SK-N-SH (cell line): ENCODE results near the gene LIN28B. TPM values are rescaled to one million over a fixed set of nuclear protein-coding genes. Genes with fewer than 3 reads are reported as not detected.

Experiments
- CTCF ChIA-PET: fragments of 300-600, 350-600 bp; formaldehyde crosslinking; extraction: SDS; loops from one replicate; lab custom pipeline; 2021; lab: Yijun Ruan, JAX
- POLR2A ChIA-PET: fragments of 350-600 bp; sonication (Branson Sonifier 250); formaldehyde crosslinking; extraction: SDS; loops from one replicate; lab custom pipeline; 2020; ENCODE audit warnings: antibody characterized with exemption, inconsistent platforms; lab: Yijun Ruan, JAX
- DNase-seq: peaks from one replicate; pipeline ENCODE4 v3.0.0; 2012
- H2AFZ ChIP-seq: fragments of 200-600 bp; sonication (generic); 2 replicates; pipeline ENCODE4 v1.8.1; 2016; ENCODE audit warnings: antibody characterized with exemption, mild to moderate bottlenecking, low read depth
- H3F3A ChIP-seq: fragments of 200-600 bp; sonication (generic); replicated peaks from 2 replicates; pipeline ENCODE3; 2016; ENCODE audit warnings: antibody characterized with exemption, mild to moderate bottlenecking; ENCODE audit not compliant: insufficient read depth
- H3K27ac ChIP-seq, 2 experiments: fragments of 200-500 bp in 1 of 2; fragments of 200-600 bp in 1 of 2; sonication (Bioruptor generic) in 1 of 2; sonication (generic), shearing (Covaris generic) in 1 of 2; 2 replicates each; pipeline versions ENCODE4 v1.5.1 to v1.6.1; 2014 to 2016; ENCODE audit warnings: low read depth in 2 of 2, inconsistent platforms in 1 of 2, low read length in 1 of 2, mild to moderate bottlenecking in 1 of 2, mixed read lengths in 1 of 2
- H3K27me3 ChIP-seq: fragments of 200-600 bp; sonication (generic), shearing (Covaris generic); 2 replicates; pipeline ENCODE4 v1.6.1; 2016; ENCODE audit warnings: mixed run types; ENCODE audit not compliant: insufficient read depth
- H3K36me3 ChIP-seq, 2 experiments: fragments of 200-500 bp in 1 of 2; fragments of 200-600 bp in 1 of 2; sonication (Bioruptor generic) in 1 of 2; sonication (generic) in 1 of 2; replicated peaks in 1 of 2; 2 replicates each; pipeline versions ENCODE3 to v1.5.1; 2014 to 2016; ENCODE audit warnings: low read length in 1 of 2, mild to moderate bottlenecking in 1 of 2; ENCODE audit not compliant: insufficient read depth in 2 of 2, control insufficient read depth in 1 of 2
- H3K4me1 ChIP-seq, 2 experiments: fragments of 200-500 bp in 1 of 2; fragments of 200-600 bp in 1 of 2; sonication (Bioruptor generic) in 1 of 2; sonication (generic), shearing (Covaris generic) in 1 of 2; 2 replicates each; pipeline versions ENCODE4 v1.5.1 to v1.6.1; 2014 to 2016; ENCODE audit warnings: low read depth in 1 of 2, low read length in 1 of 2, mixed run types in 1 of 2; ENCODE audit not compliant: insufficient read depth in 2 of 2, control insufficient read depth in 1 of 2
- H3K4me2 ChIP-seq: fragments of 200-600 bp; sonication (generic), shearing (Covaris generic); 2 replicates; pipeline ENCODE4 v1.6.1; 2017; ENCODE audit warnings: mixed run types
- H3K4me3 ChIP-seq, 2 experiments: fragments of 200-500 bp in 1 of 2; fragments of 200-600 bp in 1 of 2; sonication (Bioruptor generic) in 1 of 2; sonication (generic), shearing (Covaris generic) in 1 of 2; 2 replicates each; pipeline versions ENCODE4 v1.5.1 to v1.8.1; 2014 to 2016; ENCODE audit warnings: low read depth in 2 of 2, inconsistent platforms in 1 of 2, low read length in 1 of 2, mild to moderate bottlenecking in 1 of 2, mixed read lengths in 1 of 2, moderate library complexity in 1 of 2
- H3K79me2 ChIP-seq: fragments of 200-600 bp; sonication (generic); 2 replicates; pipeline ENCODE4 v1.8.1; 2017; ENCODE audit warnings: mild to moderate bottlenecking; ENCODE audit not compliant: insufficient read depth
- H3K9ac ChIP-seq: fragments of 200-600 bp; sonication (generic); 2 replicates; pipeline ENCODE4 v1.6.1; 2017; ENCODE audit warnings: mixed run types
- H3K9me2 ChIP-seq: fragments of 200-600 bp; sonication (generic); 2 replicates; pipeline ENCODE4 v1.6.1; 2017; ENCODE audit warnings: mixed run types
- H3K9me3 ChIP-seq: fragments of 200-600 bp; sonication (generic); 2 replicates; pipeline ENCODE4 v1.6.1; 2017; ENCODE audit warnings: mixed run types, mild to moderate bottlenecking, moderate library complexity
- H4K20me1 ChIP-seq: fragments of 200-600 bp; sonication (generic); 2 replicates; pipeline ENCODE4 v1.6.1; 2017; ENCODE audit warnings: mild to moderate bottlenecking, mixed run types; ENCODE audit not compliant: insufficient read depth
- CHD2 ChIP-seq: fragments of 150-350 bp; IDR thresholded peaks from 2 replicates; pipeline ENCODE4 v1.6.1; 2018; ENCODE audit warnings: low read length; ENCODE audit not compliant: partially characterized antibody
- CTCF ChIP-seq: fragments of 200-600 bp; sonication (generic); IDR thresholded peaks from 2 replicates; pipeline ENCODE4 v1.6.1; 2017; ENCODE audit warnings: antibody characterized with exemption, mild to moderate bottlenecking, moderate library complexity
- EP300 ChIP-seq, 2 experiments: IDR thresholded peaks; 2 replicates each; pipeline versions ENCODE4 v1.4.0 to v1.6.1; 2012; ENCODE audit warnings: borderline replicate concordance in 1 of 2, low read depth in 1 of 2, low read length in 1 of 2
- EZH2phosphoT487 ChIP-seq: fragments of 200-600 bp; sonication (generic); IDR thresholded peaks from 2 replicates; pipeline ENCODE4 v1.6.1; 2017; ENCODE audit warnings: low read depth, mixed run types, mild to moderate bottlenecking, antibody characterized with exemption, moderate library complexity, borderline replicate concordance
- FOXJ3 ChIP-seq: sonication (generic); formaldehyde crosslinking; IDR thresholded peaks from 2 replicates; pipeline ENCODE4 v1.5.1; 2020; ENCODE audit warnings: mild to moderate bottlenecking, missing genetic modification reagents
- FOXM1 ChIP-seq: IDR thresholded peaks from 2 replicates; pipeline ENCODE4 v1.4.0; 2012; ENCODE audit warnings: low read depth, mild to moderate bottlenecking
- GABPA ChIP-seq: IDR thresholded peaks from 2 replicates; pipeline ENCODE4 v1.4.0; 2012; ENCODE audit warnings: low read depth, mild to moderate bottlenecking
- JUND ChIP-seq: IDR thresholded peaks from 2 replicates; pipeline ENCODE4 v1.4.0; 2012
- MEF2A ChIP-seq: IDR thresholded peaks from 2 replicates; pipeline ENCODE4 v1.4.0; 2012; ENCODE audit warnings: low read depth, borderline replicate concordance
- MXI1 ChIP-seq: IDR thresholded peaks from 2 replicates; pipeline ENCODE4 v1.6.1; 2012; ENCODE audit warnings: mild to moderate bottlenecking, low read depth, low read length, improper control_type of control experiment
- NFIC ChIP-seq: IDR thresholded peaks from 2 replicates; pipeline ENCODE4 v1.4.0; 2012; ENCODE audit warnings: borderline replicate concordance
- PBX3 ChIP-seq: IDR thresholded peaks from 2 replicates; pipeline ENCODE4; 2012
- RAD21 ChIP-seq: IDR thresholded peaks from 2 replicates; pipeline ENCODE4 v1.6.1; 2012; ENCODE audit warnings: mild to moderate bottlenecking, low read length
- SIN3A ChIP-seq: IDR thresholded peaks from 2 replicates; pipeline ENCODE4 v1.6.1; 2012; ENCODE audit warnings: low read depth, mild to moderate bottlenecking, low read length, moderate library complexity, borderline replicate concordance
- SMC3 ChIP-seq: IDR thresholded peaks from 2 replicates; pipeline ENCODE4 v1.6.1; 2012; ENCODE audit warnings: low read depth, low read length, improper control_type of control experiment
- TAF1 ChIP-seq: IDR thresholded peaks from 2 replicates; pipeline ENCODE4 v1.6.1; 2012; ENCODE audit warnings: low read depth, mild to moderate bottlenecking, low read length, moderate library complexity, borderline replicate concordance
- TCF12 ChIP-seq: IDR thresholded peaks from 2 replicates; pipeline ENCODE4 v1.4.0; 2012
- TEAD4 ChIP-seq: IDR thresholded peaks from 2 replicates; pipeline ENCODE4 v1.4.0; 2012; ENCODE audit warnings: mild to moderate bottlenecking, borderline replicate concordance; ENCODE audit not compliant: insufficient read depth
- YY1 ChIP-seq: IDR thresholded peaks from 2 replicates; pipeline ENCODE4 v1.4.0; 2012; ENCODE audit warnings: low read depth, mild to moderate bottlenecking
- ZBTB33 ChIP-seq: IDR thresholded peaks from 2 replicates; pipeline ENCODE4 v1.4.0; 2012; ENCODE audit warnings: low read depth, borderline replicate concordance
- WGBS: methylation state at CpG from one replicate; pipeline ENCODE4 v1.1.6; 2017; ENCODE audit warnings: low lambda C conversion rate; 5-methylcytosine and 5-hydroxymethylcytosine counted together
- polyA plus RNA-seq, 3 experiments: library from polyadenylated mRNA; depleted of rRNA; stranded (reverse); fragments of >200 nt; gene quantifications; 2 replicates each; pipeline ENCODE4 v1.2.3, GENCODE V29; 2012

The LIN28B gene
- polyA plus RNA-seq, 1 of the 3 experiments (the other 2 are of a cell fraction) = 0.67 TPM

GRCh38 chr6:105028898-105029297 lies 72.0 kb downstream of the LIN28B start:
- H3K4me1 ChIP-seq = no peaks in the 10 kb centered on the region; a peak in 2 of 4 replicates
- no peak overlapping the region for H3K9ac ChIP-seq
- no peaks in the 10 kb centered on the region for H3K9me2 ChIP-seq
- 89% methylated on average over 4 of the region's 4 CpGs for WGBS
- H2AFZ ChIP-seq = no peak overlapping the region
- no peak for TF ChIP-seq EP300 (IDR thresholded peaks at IDR 0.05; ENCODE audit: borderline replicate concordance in 1 of 2, low read depth in 1 of 2, low read length in 1 of 2)
- no peak for TF ChIP-seq NFIC
- no peaks in the 10 kb centered on the region for H3K79me2 ChIP-seq
- peaks cover 0 to 5% of the 10 kb centered on the region in 2 experiments for H3K36me3 ChIP-seq
- DNase-seq = no peak
- ChIA-PET CTCF (interaction anchor here (1.4 kb wide), 1 partner anchor 10 kb away, joined by 3 read pairs; no protein-coding TSS in a partner anchor), POLR2A (no interaction called here)
- no peaks in the 10 kb centered on the region for H3F3A ChIP-seq
- H3K27ac ChIP-seq = no peak overlapping the region
- no peaks in the 10 kb centered on the region for H3K27me3 ChIP-seq
- no peak overlapping the region for H3K4me3 ChIP-seq
- no peaks in the 10 kb centered on the region for H4K20me1 ChIP-seq
- H3K4me2 ChIP-seq = no peak overlapping the region
- no peaks in the 10 kb centered on the region; the same call in 1 of the 2 replicates for H3K9me3 ChIP-seq

- Histone ChIP-seq H3K9ac (no peak overlapping the region), H3K9me3 (no peaks in the 10 kb centered on the region; the same call in 1 of the 2 replicates), H3K4me1 (peaks cover 4 to 6% of the 10 kb centered on the region in 2 experiments; a peak in 2 of 4 replicates), H3K79me2 (no peaks in the 10 kb centered on the region), H3K36me3 (peaks cover 0 to 5% of the 10 kb centered on the region in 2 experiments), H3K27me3 (no peaks in the 10 kb centered on the region), H2AFZ (no peak overlapping the region), H3K27ac (no peak overlapping the region), H4K20me1 (no peaks in the 10 kb centered on the region), H3K4me2 (no peak overlapping the region), H3F3A (peaks cover 3% of the 10 kb centered on the region), H3K9me2 (no peaks in the 10 kb centered on the region), H3K4me3 (no peak overlapping the region)
- ChIA-PET POLR2A (no interaction called here), CTCF (no interaction called here)
- 86% methylated on average over 2 of the region's 2 CpGs for WGBS
- DNase-seq = no peak
- no peak for TF ChIP-seq TCF12
- no peak for TF ChIP-seq EZH2phosphoT487
- TF ChIP-seq GABPA = no peak
- no peak for TF ChIP-seq CHD2
- no peak for TF ChIP-seq SMC3
- TF ChIP-seq FOXM1 = no peak
- no peak for TF ChIP-seq TEAD4
- TF ChIP-seq RAD21 = no peak
- TF ChIP-seq MEF2A = no peak
- no peak for TF ChIP-seq SIN3A
- TF ChIP-seq NFIC = no peak
- TF ChIP-seq TAF1 = no peak
- no peak for TF ChIP-seq JUND
- no peak for TF ChIP-seq YY1
- TF ChIP-seq PBX3 = no peak
- TF ChIP-seq MXI1 = no peak
- no peak for TF ChIP-seq FOXJ3 (CRISPR knock-in tag)
- no peak for TF ChIP-seq CTCF
- TF ChIP-seq ZBTB33 = no peak
Measured at GRCh38 chr6:105029581-105029980, 72.7 kb downstream of the LIN28B start.
